Measurements from ENCODE around the gene TASP1. TPM values are rescaled to one million over a fixed set of nuclear protein-coding genes. Genes with fewer than 3 reads are reported as not detected.
"Not testable (repeated sequence)": the region's sequence is repeated elsewhere in the genome, so short reads cannot be mapped to it uniquely, and the experiment has no call there.

TASP1 gene
- total and polyA plus RNA-seq, 5 donors from 2014 or later: 9.5 to 19.0 (median 12.6) TPM

- DNase-seq: no peak
- no peak overlapping the region for H3K4me3 Mint-ChIP-seq
- Histone ChIP-seq H3K27ac (ENCODE audit: insufficient read depth, low read length, poor library complexity, severe bottlenecking) (no peak overlapping the region), H3K4me1 (ENCODE audit: control insufficient read depth, insufficient read depth, low read length, poor library complexity, severe bottlenecking) (no peaks in the 10 kb centered on the region), H3K4me3 (ENCODE audit: low read depth, low read length) (no peak overlapping the region), H3K36me3 (ENCODE audit: control insufficient read depth, insufficient read depth, low read length) (peaks cover 10% of the 10 kb centered on the region), H3K27me3 (ENCODE audit: control insufficient read depth, insufficient read depth, low read length) (no peaks in the 10 kb centered on the region), H3K9me3 (ENCODE audit: control insufficient read depth in 2 of 2, low read length in 2 of 2) (peaks cover 0 to 4% of the 10 kb centered on the region in 2 experiments)
- H3K9me3 Mint-ChIP-seq: peaks cover 0 to 8% (median 5%) of the 10 kb centered on the region in 7 donors
- H3K4me1 Mint-ChIP-seq: peaks cover 0 to 3% (median 0%) of the 10 kb centered on the region in 4 donors
- ATAC-seq (ENCODE audit: low read depth in 2 of 2): no peak
- no peaks in the 10 kb centered on the region for H3K27me3 Mint-ChIP-seq
- H3K27ac Mint-ChIP-seq: no peak overlapping the region
- H3K36me3 Mint-ChIP-seq: peaks cover 51% of the 10 kb centered on the region
Measured at GRCh38 chr20:13392391-13392790, 246.3 kb downstream of the TASP1 start.

GRCh38 chr20:13389115-13389514 is 249.6 kb downstream of the TASP1 start:
- no peak for DNase-seq
- Mint-ChIP-seq H3K36me3 (peaks cover 66% of the 10 kb centered on the region), H3K4me3 (no peak overlapping the region), H3K4me1 (peaks cover 0 to 3% (median 0%) of the 10 kb centered on the region in 4 donors), H3K27me3 (no peaks in the 10 kb centered on the region), H3K9me3 (peaks cover 0 to 20% (median 12%) of the 10 kb centered on the region in 7 donors), H3K27ac (no peak overlapping the region)
- Histone ChIP-seq H3K27me3 (ENCODE audit: control insufficient read depth, insufficient read depth, low read length) (no peaks in the 10 kb centered on the region), H3K27ac (ENCODE audit: insufficient read depth, low read length, poor library complexity, severe bottlenecking) (no peak overlapping the region), H3K9me3 (ENCODE audit: control insufficient read depth in 2 of 2, low read length in 2 of 2) (peaks cover 0 to 7% of the 10 kb centered on the region in 2 experiments), H3K4me3 (ENCODE audit: low read depth, low read length) (no peak overlapping the region), H3K36me3 (ENCODE audit: control insufficient read depth, insufficient read depth, low read length) (peaks cover 10% of the 10 kb centered on the region), H3K4me1 (ENCODE audit: control insufficient read depth, insufficient read depth, low read length, poor library complexity, severe bottlenecking) (no peaks in the 10 kb centered on the region)
- ATAC-seq (ENCODE audit: low read depth in 2 of 2): no peak

- peaks cover 7% of the 10 kb centered on the region for H3K36me3 ChIP-seq (ENCODE audit: control insufficient read depth, insufficient read depth, low read length)
- Mint-ChIP-seq H3K27me3 (no peaks in the 10 kb centered on the region), H3K9me3 (peaks cover 0 to 45% (median 25%) of the 10 kb centered on the region in 7 donors), H3K27ac (no peak overlapping the region), H3K4me3 (no peak overlapping the region), H3K4me1 (no peaks in the 10 kb centered on the region), H3K36me3 (peaks cover 50% of the 10 kb centered on the region)
- no peaks in the 10 kb centered on the region for H3K4me1 ChIP-seq (ENCODE audit: control insufficient read depth, insufficient read depth, low read length, poor library complexity, severe bottlenecking)
- H3K9me3 ChIP-seq (ENCODE audit: control insufficient read depth in 2 of 2, low read length in 2 of 2): peaks cover 6 to 9% of the 10 kb centered on the region in 2 experiments
- no peak overlapping the region for H3K4me3 ChIP-seq (ENCODE audit: low read depth, low read length)
- no peak for DNase-seq
- no peak for ATAC-seq (ENCODE audit: low read depth in 2 of 2)
- no peak overlapping the region for H3K27ac ChIP-seq (ENCODE audit: insufficient read depth, low read length, poor library complexity, severe bottlenecking)
- H3K27me3 ChIP-seq (ENCODE audit: control insufficient read depth, insufficient read depth, low read length): no peaks in the 10 kb centered on the region
Measured at GRCh38 chr20:13384132-13384531, 254.6 kb downstream of the TASP1 start.

GRCh38 chr20:13382786-13383185 is 255.9 kb downstream of the TASP1 start:
- H3K27me3 Mint-ChIP-seq: no peaks in the 10 kb centered on the region
- peaks cover 0 to 57% (median 20%) of the 10 kb centered on the region in 7 donors for H3K9me3 Mint-ChIP-seq
- no peak for DNase-seq
- peaks cover 6 to 10% of the 10 kb centered on the region in 2 experiments for H3K9me3 ChIP-seq (ENCODE audit: control insufficient read depth in 2 of 2, low read length in 2 of 2)
- H3K36me3 ChIP-seq (ENCODE audit: control insufficient read depth, insufficient read depth, low read length): peaks cover 5% of the 10 kb centered on the region
- H3K4me1 Mint-ChIP-seq: no peaks in the 10 kb centered on the region
- H3K27me3 ChIP-seq (ENCODE audit: control insufficient read depth, insufficient read depth, low read length): no peaks in the 10 kb centered on the region
- peaks cover 37% of the 10 kb centered on the region for H3K36me3 Mint-ChIP-seq
- no peak overlapping the region for H3K27ac ChIP-seq (ENCODE audit: insufficient read depth, low read length, poor library complexity, severe bottlenecking)
- H3K4me1 ChIP-seq (ENCODE audit: control insufficient read depth, insufficient read depth, low read length, poor library complexity, severe bottlenecking): no peaks in the 10 kb centered on the region
- H3K27ac Mint-ChIP-seq: no peak overlapping the region
- no peak overlapping the region for H3K4me3 ChIP-seq (ENCODE audit: low read depth, low read length)
- peak overlapping the region in 1 of 4 donors; percentile 66 for H3K4me3 Mint-ChIP-seq
- ATAC-seq (ENCODE audit: low read depth in 2 of 2): no peak

- not testable (repeated sequence) for H3K27ac Mint-ChIP-seq; H3K27me3 ChIP-seq (ENCODE audit: control insufficient read depth, insufficient read depth, low read length); H3K4me3 Mint-ChIP-seq; H3K27me3 Mint-ChIP-seq; H3K9me3 ChIP-seq (ENCODE audit: control insufficient read depth in 2 of 2, low read length in 2 of 2); H3K27ac ChIP-seq (ENCODE audit: insufficient read depth, low read length, poor library complexity, severe bottlenecking); ATAC-seq (ENCODE audit: low read depth in 2 of 2); H3K4me3 ChIP-seq (ENCODE audit: low read depth, low read length); H3K4me1 ChIP-seq (ENCODE audit: control insufficient read depth, insufficient read depth, low read length, poor library complexity, severe bottlenecking); H3K4me1 Mint-ChIP-seq; H3K36me3 ChIP-seq (ENCODE audit: control insufficient read depth, insufficient read depth, low read length); DNase-seq
- peaks cover 0 to 68% (median 22%) of the 10 kb centered on the region in 7 donors for H3K9me3 Mint-ChIP-seq
- peaks cover 26% of the 10 kb centered on the region for H3K36me3 Mint-ChIP-seq
Measured at GRCh38 chr20:13380497-13381229, 258.1 kb downstream of the TASP1 start.

GRCh38 chr20:13373400-13373799 is 265.3 kb downstream of the TASP1 start:
- H3K9me3 Mint-ChIP-seq: peaks cover 4 to 44% (median 15%) of the 10 kb centered on the region in 7 donors
- no peak for ATAC-seq (ENCODE audit: low read depth in 2 of 2)

GRCh38 chr20:13364278-13365170 is 274.2 kb downstream of the TASP1 start:
- no peak overlapping the region for H3K4me3 Mint-ChIP-seq
- Histone ChIP-seq H3K27ac (ENCODE audit: insufficient read depth, low read length, poor library complexity, severe bottlenecking) (no peak overlapping the region), H3K36me3 (ENCODE audit: control insufficient read depth, insufficient read depth, low read length) (no peaks in the 10 kb centered on the region), H3K4me1 (ENCODE audit: control insufficient read depth, insufficient read depth, low read length, poor library complexity, severe bottlenecking) (no peaks in the 10 kb centered on the region), H3K27me3 (ENCODE audit: control insufficient read depth, insufficient read depth, low read length) (no peaks in the 10 kb centered on the region), H3K9me3 (ENCODE audit: control insufficient read depth in 2 of 2, low read length in 2 of 2) (no peaks in the 10 kb centered on the region), H3K4me3 (ENCODE audit: low read depth, low read length) (no peak overlapping the region)
- no peak for DNase-seq
- no peaks in the 10 kb centered on the region for H3K36me3 Mint-ChIP-seq
- H3K27ac Mint-ChIP-seq: no peak overlapping the region
- peaks cover 4% of the 10 kb centered on the region for H3K27me3 Mint-ChIP-seq
- no peaks in the 10 kb centered on the region for H3K4me1 Mint-ChIP-seq
- no peak for ATAC-seq (ENCODE audit: low read depth in 2 of 2)
- H3K9me3 Mint-ChIP-seq: peaks cover 0 to 4% (median 0%) of the 10 kb centered on the region in 7 donors

More at GRCh38 chr20:13373400-13373799, 265.3 kb downstream of the TASP1 start:
- no peak overlapping the region for H3K4me3 ChIP-seq (ENCODE audit: low read depth, low read length)
- DNase-seq: no peak
- no peak overlapping the region for H3K4me3 Mint-ChIP-seq
- no peaks in the 10 kb centered on the region for H3K4me1 Mint-ChIP-seq
- H3K27ac ChIP-seq (ENCODE audit: insufficient read depth, low read length, poor library complexity, severe bottlenecking): no peak overlapping the region
- peaks cover 6 to 8% of the 10 kb centered on the region in 2 experiments for H3K9me3 ChIP-seq (ENCODE audit: control insufficient read depth in 2 of 2, low read length in 2 of 2)
- no peaks in the 10 kb centered on the region for H3K4me1 ChIP-seq (ENCODE audit: control insufficient read depth, insufficient read depth, low read length, poor library complexity, severe bottlenecking)
- H3K27ac Mint-ChIP-seq: no peak overlapping the region
- no peaks in the 10 kb centered on the region for H3K27me3 ChIP-seq (ENCODE audit: control insufficient read depth, insufficient read depth, low read length)
- no peaks in the 10 kb centered on the region for H3K36me3 ChIP-seq (ENCODE audit: control insufficient read depth, insufficient read depth, low read length)
- no peaks in the 10 kb centered on the region for H3K36me3 Mint-ChIP-seq
- H3K27me3 Mint-ChIP-seq: peaks cover 5% of the 10 kb centered on the region

Measured in CD4-positive, CD25-positive, alpha-beta regulatory T cell (primary cell).